GM06990 (cell line): ENCODE measurements around the gene DTNB.
A peak's percentile ranks its signal among the peaks of the same experiment; 100 is the strongest.

ENCODE experiments used
- DNase-seq: peaks from one replicate; pipeline ENCODE4 v3.0.0-alpha.2; 2011; ENCODE audit not compliant: insufficient read length; ENCODE audit errors: extremely low read depth
- H3K27me3 ChIP-seq: replicated peaks from 2 replicates; pipeline ENCODE4 v1.6.0; 2011; ENCODE audit warnings: low read length; ENCODE audit not compliant: control insufficient read depth, insufficient read depth
- H3K36me3 ChIP-seq: 2 replicates; pipeline ENCODE4 v1.5.1; 2011; ENCODE audit warnings: low read length; ENCODE audit not compliant: control insufficient read depth, insufficient read depth
- H3K4me3 ChIP-seq: replicated peaks from 2 replicates; pipeline ENCODE4 v1.5.1; 2011; ENCODE audit warnings: low read depth, mild to moderate bottlenecking, control low read depth, low read length
- TF ChIP-seq, protein P1 (sequence below): IDR thresholded peaks from 2 replicates; pipeline ENCODE4 v1.5.1; 2011; ENCODE audit warnings: low read length, control low read depth, mild to moderate bottlenecking, inconsistent platforms; ENCODE audit not compliant: insufficient read depth, poor library complexity, severe bottlenecking

The DTNB gene

DNA sequence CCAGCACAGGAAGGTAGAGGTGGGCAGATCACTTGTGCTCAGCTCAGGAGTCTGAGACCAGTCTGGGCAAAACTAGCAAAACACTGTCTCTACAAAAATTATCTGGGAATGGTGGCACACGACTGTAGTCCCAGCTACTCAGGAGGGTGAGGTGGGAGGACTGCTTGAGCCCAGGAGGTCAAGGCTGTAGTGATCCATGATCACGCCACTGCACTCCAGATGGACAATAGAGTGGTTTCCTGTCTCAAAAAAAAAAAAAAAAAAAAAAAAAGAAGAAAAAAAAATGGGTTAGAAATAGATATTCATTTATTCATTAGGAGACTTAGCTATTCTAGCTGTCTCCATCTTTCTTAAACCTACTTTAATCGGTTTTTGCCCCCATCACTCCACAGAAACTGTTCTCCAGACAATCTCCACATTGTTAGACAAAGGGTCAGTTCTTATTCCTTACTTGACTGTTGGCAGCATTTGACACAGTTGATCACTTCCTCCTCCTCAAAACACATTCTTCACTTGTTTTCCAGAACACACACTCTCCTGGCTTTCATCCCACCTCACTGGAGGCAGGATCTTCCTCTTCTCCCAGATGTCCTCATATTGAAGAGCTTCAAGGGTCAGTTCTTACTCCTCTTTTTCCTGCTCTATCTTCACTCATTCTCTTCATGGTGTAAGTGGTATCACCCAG lies 103.1 kb downstream of the DTNB start:
- TF ChIP-seq, protein P1, sequence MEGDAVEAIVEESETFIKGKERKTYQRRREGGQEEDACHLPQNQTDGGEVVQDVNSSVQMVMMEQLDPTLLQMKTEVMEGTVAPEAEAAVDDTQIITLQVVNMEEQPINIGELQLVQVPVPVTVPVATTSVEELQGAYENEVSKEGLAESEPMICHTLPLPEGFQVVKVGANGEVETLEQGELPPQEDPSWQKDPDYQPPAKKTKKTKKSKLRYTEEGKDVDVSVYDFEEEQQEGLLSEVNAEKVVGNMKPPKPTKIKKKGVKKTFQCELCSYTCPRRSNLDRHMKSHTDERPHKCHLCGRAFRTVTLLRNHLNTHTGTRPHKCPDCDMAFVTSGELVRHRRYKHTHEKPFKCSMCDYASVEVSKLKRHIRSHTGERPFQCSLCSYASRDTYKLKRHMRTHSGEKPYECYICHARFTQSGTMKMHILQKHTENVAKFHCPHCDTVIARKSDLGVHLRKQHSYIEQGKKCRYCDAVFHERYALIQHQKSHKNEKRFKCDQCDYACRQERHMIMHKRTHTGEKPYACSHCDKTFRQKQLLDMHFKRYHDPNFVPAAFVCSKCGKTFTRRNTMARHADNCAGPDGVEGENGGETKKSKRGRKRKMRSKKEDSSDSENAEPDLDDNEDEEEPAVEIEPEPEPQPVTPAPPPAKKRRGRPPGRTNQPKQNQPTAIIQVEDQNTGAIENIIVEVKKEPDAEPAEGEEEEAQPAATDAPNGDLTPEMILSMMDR = no peak
- H3K4me3 ChIP-seq = no peak overlapping the region
- H3K36me3 ChIP-seq = no peaks in the 10 kb centered on the region
- H3K27me3 ChIP-seq = no peaks in the 10 kb centered on the region
- no peak for DNase-seq

DNA sequence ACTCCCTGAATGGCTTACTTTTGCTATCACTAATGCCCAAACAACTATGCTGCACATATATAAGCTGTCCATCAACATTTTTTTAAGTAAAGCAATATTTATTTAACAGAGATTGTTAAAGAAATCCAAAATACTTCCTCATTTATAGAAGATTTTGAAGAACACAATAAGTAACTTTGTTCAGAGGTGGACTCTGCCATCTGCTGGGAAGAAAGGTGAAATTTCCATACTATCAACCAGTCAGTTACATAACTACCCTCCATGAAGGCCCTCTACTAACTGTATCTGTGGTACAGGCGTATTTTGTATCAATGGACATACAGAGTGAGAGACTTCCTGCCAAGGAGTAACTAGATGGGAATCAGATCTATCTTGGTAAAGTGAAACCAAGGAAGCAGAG lies 106.0 kb downstream of the DTNB start:
- Histone ChIP-seq H3K4me3 (no peak overlapping the region), H3K27me3 (no peaks in the 10 kb centered on the region), H3K36me3 (no peaks in the 10 kb centered on the region)
- peak; percentile 34 for DNase-seq
- TF ChIP-seq, protein P1 = peak; percentile 50

DNA sequence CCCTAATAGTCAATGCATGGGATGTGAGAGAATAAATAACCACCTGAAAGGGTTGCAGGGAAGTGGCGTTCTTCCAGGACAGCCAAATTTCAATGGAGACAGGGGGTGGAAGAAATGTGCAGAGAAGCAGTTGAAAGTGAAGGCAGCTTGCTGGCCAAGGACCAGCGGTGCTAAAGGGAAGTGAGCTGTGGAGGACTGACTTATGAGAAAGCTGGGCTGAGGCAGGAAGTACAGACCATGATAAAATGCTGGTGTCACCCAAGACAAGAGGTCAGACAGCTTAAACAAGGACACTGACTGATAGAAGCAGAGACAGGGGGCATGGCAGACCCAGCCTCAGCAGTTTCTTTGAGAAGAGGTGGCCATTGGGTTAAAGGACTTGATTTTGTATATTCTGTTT lies 106.7 kb downstream of the DTNB start:
- DNase-seq = peak; percentile 51

DNA sequence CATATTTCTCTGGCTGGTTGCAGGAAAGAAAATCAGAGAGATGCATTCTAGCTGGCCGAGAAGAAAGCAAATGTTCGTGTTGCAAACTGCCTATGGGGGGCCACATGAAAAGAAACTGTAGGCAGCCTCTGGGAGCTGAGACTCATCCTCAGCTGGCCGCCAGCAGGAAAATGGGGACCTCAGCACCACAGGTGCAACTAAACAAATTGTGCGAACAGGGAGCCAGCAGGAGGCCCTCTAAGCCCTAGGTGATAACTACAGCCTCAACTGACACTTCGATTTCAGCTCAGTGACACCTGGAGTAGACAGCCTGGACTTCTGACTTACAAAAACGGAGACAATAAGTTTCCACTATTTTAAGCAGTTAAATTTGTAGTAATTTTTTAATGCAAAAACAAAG lies 107.3 kb downstream of the DTNB start:
- Histone ChIP-seq H3K36me3 (no peaks in the 10 kb centered on the region), H3K4me3 (no peak overlapping the region), H3K27me3 (no peaks in the 10 kb centered on the region)
- no peak for DNase-seq
- TF ChIP-seq, protein P1 = peak; percentile 2

More for the DNA sequence above, 106.7 kb downstream of the DTNB start:
- Histone ChIP-seq H3K4me3 (no peak overlapping the region), H3K36me3 (no peaks in the 10 kb centered on the region), H3K27me3 (no peaks in the 10 kb centered on the region)
- TF ChIP-seq, protein P1 = peak; percentile 3

DNA sequence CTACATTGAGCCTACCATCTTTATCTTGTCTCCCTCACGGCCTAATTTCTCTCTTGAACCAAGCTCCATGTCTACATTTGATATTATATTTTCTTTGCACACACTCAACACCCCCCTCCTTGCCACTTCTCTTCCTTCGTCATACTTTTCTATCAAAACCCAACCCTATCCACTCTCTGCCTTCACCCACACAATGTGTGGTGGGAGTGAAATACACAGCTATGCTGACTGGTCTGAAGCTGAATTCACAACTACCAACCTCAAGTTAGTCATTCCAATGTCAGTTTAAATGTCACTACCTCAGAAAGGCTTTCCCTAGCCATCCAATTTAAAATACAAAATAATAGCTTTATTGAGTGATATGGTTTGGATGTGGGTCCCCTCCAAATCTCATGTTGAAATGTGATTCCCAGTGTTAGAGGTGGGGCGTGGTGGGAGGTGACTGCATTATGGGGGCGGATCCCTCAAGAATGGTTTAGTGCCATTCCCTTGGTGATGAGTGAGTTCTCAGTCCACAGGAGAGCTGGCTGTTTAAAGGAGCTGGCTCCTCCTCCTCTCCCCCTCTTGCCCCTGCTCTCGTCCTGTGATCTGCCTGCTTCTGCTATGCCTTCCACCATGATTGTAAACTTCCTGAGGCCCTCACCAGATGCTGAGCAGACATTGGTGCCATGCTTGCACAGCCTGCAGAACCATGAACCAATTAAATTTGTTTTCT lies 112.1 kb downstream of the DTNB start:
- Histone ChIP-seq H3K27me3 (no peaks in the 10 kb centered on the region), H3K36me3 (no peaks in the 10 kb centered on the region), H3K4me3 (no peak overlapping the region)
- TF ChIP-seq, protein P1 = no peak
- DNase-seq = no peak
